DND-41 (cell line): ENCODE measurements around the gene CLASP1.

ENCODE experiments used
- CTCF ChIP-seq: IDR thresholded peaks from 2 replicates; pipeline ENCODE4 v1.5.1; 2012; ENCODE audit warnings: borderline replicate concordance, low read length, moderate library complexity, mild to moderate bottlenecking; ENCODE audit not compliant: poor library complexity, severe bottlenecking; ENCODE audit errors: extremely low read depth
- EZH2 ChIP-seq: IDR thresholded peaks from 3 replicates; pipeline ENCODE4 v1.6.1; 2012; ENCODE audit warnings: borderline replicate concordance, low read depth, mild to moderate bottlenecking, moderate library complexity, low read length, inconsistent platforms; ENCODE audit not compliant: severe bottlenecking

GRCh38 chr2:121329786-121330185, 319.5 kb downstream of the CLASP1 start:
- TF ChIP-seq CTCF: no peak
- no peak for TF ChIP-seq EZH2
